Fibroblast of pulmonary artery (primary cell): ENCODE data around the gene LRP1B.
"Not testable (repeated sequence)": the region's sequence is repeated elsewhere in the genome, so short reads cannot be mapped to it uniquely, and the experiment has no call there.

Experiments
- DNase-seq: peaks from one replicate; pipeline ENCODE4 v3.0.0-alpha.2; 2010; ENCODE audit warnings: low read depth
- H3K4me3 ChIP-seq: replicated peaks from 2 replicates; pipeline ENCODE4 v1.5.1; 2011; ENCODE audit warnings: low read depth, mild to moderate bottlenecking, control low read depth, low read length, moderate library complexity
- CTCF ChIP-seq: IDR thresholded peaks from 2 replicates; pipeline ENCODE4 v1.5.1; 2011; ENCODE audit warnings: mild to moderate bottlenecking, control low read depth, low read length, inconsistent platforms; ENCODE audit errors: missing control alignments

LRP1B gene

DNA sequence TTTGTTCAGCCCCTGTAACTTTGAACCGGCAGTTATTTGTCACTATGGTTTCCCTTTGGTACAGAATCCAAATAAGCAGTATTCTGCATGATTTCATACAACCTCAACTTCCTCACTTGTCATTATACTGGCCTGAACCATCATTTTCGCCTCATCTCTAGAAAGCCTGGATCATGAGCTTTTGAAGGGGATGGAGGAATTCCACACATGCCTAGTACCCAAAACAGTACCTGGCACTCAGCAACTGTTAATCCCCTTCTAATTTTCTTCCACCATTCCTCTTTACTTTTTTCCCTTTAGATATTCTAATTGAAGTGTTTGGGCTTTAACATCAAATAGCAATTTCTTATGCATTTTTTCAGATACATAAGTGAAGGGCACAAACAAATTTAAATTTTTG lies 1776.3 kb downstream of the LRP1B start:
- H3K4me3 ChIP-seq: no peak overlapping the region
- DNase-seq: no peak
- no peak for TF ChIP-seq CTCF

DNA sequence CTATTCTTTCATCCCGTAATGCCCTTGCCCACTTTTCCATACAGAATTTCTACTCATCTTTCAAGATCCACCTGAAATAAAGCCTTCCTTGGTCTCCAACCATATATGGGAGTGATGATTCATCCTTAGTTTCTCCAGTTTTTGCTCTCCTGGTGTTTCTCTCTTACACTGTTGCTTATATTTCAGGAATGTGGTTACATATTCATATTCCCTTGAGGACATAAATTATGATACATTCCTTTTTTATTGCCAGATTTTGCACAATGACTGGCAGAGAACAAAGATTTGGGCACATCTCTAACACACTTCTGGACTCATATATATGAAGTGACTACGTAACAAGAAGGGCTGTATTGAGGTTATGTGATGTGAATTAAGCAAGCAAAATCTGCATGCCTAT lies 1777.3 kb downstream of the LRP1B start:
- H3K4me3 ChIP-seq: no peak overlapping the region
- DNase-seq: peak; percentile 67
- TF ChIP-seq CTCF: no peak

DNA sequence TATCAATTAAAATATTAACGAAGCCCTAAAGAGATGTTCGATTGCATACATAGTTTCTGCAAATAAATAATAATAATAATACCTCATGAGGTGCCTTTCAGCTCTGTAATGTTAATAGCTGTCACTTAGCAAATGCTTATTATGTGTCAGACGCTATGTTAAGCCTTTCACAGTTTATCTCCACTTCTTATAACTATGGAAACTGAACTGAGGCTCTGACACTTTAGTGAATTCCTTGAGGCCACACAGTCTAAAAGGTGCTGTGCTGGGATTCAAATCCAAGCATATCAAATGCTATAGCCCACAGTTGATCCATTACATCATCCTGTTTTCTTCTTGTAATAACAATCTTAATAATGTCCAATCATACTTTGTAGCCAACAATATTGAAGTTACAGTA lies 1779.1 kb downstream of the LRP1B start:
- no peak for TF ChIP-seq CTCF
- no peak overlapping the region for H3K4me3 ChIP-seq
- no peak for DNase-seq

- no peak for TF ChIP-seq CTCF
- DNase-seq: no peak
- no peak overlapping the region for H3K4me3 ChIP-seq
Observed at GRCh38 chr2:140349695-140350094, 1781.1 kb downstream of the LRP1B start.

GRCh38 chr2:140348826-140349225 lies 1782.0 kb downstream of the LRP1B start:
- no peak for TF ChIP-seq CTCF
- DNase-seq: no peak
- H3K4me3 ChIP-seq: no peak overlapping the region

DNA sequence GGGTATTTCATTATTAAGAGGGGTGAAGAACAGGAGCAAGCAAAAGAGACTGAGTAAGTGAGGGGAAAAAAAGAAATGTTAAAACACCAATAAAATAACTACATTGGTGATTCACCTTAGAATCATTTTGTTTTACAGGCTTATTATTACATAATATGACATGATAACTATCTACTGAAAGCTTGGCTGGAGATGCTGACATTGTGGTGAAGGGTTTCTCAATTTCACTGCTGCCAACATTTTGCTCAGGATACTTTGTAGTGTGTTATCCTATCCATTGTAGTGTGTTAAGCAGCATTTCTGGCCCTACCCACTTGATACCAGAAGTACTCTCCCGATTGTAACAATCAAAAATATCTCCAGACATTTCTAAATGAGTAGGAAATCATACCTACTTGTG lies 1786.0 kb downstream of the LRP1B start:
- no peak for TF ChIP-seq CTCF
- peak; percentile 71 for DNase-seq
- no peak overlapping the region for H3K4me3 ChIP-seq

DNA sequence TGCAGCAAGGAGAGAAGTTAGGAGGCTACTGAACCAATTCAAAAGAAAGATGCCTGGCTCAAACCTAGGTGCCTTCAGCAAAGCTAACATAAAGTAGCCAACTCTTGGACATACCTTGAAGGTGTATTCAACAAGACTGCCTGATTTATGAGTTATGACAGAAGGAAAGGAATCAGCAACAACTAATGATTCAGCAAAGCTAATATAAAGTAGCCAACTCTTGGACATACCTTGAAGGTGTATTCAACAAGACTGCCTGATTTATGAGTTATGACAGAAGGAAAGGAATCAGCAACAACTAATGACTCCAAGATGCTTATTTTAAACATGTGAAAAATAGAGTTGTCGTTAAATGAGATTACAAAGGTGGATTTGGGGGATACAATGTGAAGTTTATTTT lies 1786.5 kb downstream of the LRP1B start:
- not testable (repeated sequence) for H3K4me3 ChIP-seq, DNase-seq

- H3K4me3 ChIP-seq: no peak overlapping the region
- no peak for TF ChIP-seq CTCF
- no peak for DNase-seq
Observed at GRCh38 chr2:140338795-140339194, 1792.0 kb downstream of the LRP1B start.
